ENCODE results near the gene FAM186B.
"Not testable (repeated sequence)": the region's sequence is repeated elsewhere in the genome, so short reads cannot be mapped to it uniquely, and the experiment has no call there.

The FAM186B gene, protein sequence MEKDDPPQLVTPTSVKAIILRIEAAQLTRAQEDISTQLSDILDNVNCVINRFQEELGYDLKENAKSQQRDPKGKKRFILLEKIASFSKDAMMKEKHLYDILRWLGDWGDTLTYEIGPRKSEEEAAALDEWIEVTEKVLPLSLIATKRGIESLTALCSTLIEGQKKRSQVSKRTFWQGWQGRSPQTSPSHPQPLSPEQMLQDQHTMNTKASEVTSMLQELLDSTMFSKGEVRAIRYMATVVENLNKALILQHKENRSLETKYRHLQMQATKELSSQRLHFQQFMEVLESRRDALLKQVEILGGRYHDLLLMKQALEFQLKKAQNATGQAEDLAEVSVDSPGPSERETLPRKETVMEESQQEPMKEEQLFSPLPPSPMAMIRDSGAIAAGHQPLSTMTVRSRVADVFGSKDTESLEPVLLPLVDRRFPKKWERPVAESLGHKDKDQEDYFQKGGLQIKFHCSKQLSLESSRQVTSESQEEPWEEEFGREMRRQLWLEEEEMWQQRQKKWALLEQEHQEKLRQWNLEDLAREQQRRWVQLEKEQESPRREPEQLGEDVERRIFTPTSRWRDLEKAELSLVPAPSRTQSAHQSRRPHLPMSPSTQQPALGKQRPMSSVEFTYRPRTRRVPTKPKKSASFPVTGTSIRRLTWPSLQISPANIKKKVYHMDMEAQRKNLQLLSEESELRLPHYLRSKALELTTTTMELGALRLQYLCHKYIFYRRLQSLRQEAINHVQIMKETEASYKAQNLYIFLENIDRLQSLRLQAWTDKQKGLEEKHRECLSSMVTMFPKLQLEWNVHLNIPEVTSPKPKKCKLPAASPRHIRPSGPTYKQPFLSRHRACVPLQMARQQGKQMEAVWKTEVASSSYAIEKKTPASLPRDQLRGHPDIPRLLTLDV

DNA sequence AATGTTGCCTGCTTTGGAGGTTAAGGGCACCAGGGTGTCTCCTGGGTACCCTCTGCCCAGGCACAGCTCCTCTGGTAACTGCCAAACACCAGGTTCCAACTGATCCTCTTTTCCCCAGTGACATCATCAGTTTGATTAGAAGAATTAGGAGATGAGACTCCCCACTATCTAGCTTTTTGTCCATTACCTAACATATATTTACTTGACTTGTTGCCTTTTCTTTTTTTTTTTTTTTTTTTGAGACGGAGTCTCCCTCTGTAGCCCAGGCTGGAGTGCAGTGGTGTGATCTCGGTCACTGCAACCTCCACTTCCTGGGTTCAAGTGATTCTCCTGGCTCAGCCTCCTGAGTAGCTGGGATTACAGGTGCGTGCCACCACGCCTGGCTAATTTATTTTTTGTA is at the start of gene FAM186B:
Gene FAM186B (minus strand): TSS at position 101 of the 400 bp plus-strand sequence. CDS start 162 bp downstream, outside the sequence.
- DNase-seq (ENCODE audit: low read depth, low spot score): not testable (repeated sequence)

DNA sequence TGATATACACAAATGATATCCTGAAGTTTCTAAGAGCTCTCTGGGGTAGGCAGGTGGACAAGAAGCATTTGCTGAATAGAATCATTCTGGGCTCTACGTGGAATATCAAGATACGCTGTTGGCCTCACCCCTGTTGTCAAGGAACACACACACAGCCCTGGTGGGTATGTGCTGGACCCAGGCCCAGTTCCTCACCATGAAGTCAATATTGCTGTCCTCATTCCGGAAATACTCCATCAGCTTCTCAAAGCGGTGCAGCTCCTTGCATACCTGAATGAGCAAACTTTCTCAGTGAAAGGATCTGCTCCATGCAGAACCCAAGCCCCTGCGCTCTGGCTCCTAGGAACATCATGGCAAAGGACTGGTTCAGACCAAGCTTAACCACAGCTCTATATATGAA is 49.3 kb upstream of the FAM186B start:
- DNase-seq (ENCODE audit: low read depth, low spot score): no peak

DNA sequence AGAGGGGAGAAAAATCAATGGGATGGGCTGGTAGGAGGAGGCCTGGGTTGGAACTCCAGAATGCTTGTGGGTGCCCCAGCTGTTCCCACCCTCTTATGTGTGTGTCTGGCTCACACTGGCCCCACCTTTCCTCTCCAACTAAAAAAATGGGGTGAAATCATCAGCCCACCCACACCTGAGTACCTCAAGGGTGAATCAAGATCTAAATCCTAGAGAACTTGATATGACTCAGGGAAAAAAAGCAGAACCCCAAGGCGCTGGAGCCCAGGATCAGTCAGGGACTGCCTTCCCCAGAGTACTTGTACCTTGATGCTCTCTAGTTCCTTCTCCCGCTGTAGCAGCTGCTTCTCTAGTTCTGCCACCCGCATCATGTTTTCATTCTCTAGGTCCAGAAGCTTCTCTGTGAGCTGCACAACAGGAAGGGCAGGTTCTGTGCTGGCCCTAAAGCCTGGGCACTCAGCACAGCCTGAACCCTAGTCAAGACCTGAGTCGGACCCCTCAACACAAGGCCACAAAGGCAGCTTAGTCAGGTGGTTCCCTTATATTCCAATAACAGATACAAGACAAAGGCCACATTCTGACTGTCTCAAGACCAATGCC is 47.6 kb upstream of the FAM186B start:
- DNase-seq (ENCODE audit: low read depth, low spot score): no peak

DNA sequence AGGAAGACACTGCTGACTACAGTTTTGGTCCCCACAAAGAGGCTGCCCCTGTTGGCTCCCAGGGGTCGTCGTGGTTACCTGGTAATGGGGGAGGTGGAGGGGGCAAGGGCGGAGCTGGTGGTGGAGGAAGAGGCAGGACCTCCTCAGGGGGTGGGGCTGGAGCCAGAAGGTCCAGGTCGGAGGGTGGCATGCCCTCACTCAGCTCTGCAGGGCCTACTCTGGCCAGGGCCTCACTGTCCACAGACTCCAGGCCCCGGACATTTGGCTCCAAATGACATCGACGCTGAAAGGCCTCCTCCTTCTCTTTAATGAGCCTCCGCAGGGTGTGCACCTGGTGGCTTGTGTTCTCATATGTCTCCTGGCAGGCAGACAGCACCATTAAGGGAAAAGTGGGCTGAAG is 46.4 kb upstream of the FAM186B start:
- no peak for DNase-seq (ENCODE audit: low read depth, low spot score)

DNA sequence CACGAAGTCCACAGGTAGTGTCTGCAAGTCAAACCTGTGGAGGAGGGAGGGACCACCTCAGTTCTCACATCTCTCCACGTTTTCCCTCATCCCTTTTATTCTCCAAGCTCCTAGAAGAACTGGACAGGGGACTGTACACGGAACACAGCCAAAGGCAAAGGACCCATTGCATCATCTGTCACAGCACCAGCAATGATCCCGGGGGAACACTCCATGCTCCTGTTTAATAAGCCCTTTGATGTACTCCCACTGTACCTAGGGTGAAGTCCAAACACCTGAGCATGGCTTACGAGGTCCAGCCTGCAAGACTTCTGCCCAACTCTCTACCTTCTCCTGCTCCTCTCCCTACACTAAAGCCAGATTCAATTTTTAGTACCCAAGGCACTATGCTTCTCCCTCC is 44.5 kb upstream of the FAM186B start:
- DNase-seq (ENCODE audit: low read depth, low spot score): no peak

DNA sequence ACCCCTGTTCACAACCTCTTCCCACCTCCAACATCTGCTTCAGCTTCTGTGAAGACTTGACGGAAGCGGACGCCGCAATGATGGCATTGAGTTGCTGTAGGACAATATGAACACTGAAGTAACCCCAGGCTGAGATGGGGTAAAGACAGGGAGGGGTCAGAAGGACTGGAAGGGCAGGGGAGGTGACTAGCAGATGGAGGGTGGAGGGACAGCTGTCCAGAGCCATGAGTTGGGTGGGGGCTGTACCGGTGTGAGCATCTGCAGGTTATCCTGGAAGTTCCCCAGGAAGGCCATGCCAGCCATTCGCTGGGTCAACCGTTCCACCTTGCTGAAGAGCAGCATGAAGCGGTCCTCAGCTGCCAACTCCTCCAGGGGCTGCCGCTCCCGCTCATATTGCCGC is 44.0 kb upstream of the FAM186B start:
- DNase-seq (ENCODE audit: low read depth, low spot score): no peak

DNA sequence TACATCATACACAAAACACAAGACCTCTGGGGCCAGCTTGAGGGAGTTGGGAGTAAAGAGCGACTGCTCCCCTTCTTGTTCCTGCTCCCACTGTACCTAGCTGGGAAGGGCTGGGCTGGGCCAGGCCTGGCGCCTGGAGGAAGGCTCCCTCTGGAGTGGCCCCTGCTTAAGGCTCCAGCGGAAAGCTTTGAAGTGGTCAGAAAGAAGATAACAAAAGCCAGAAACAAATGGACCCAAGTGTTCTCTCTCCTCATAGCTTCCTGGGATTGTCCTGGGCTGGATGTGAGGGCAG is 43.2 kb upstream of the FAM186B start:
- no peak for DNase-seq (ENCODE audit: low read depth, low spot score)

DNA sequence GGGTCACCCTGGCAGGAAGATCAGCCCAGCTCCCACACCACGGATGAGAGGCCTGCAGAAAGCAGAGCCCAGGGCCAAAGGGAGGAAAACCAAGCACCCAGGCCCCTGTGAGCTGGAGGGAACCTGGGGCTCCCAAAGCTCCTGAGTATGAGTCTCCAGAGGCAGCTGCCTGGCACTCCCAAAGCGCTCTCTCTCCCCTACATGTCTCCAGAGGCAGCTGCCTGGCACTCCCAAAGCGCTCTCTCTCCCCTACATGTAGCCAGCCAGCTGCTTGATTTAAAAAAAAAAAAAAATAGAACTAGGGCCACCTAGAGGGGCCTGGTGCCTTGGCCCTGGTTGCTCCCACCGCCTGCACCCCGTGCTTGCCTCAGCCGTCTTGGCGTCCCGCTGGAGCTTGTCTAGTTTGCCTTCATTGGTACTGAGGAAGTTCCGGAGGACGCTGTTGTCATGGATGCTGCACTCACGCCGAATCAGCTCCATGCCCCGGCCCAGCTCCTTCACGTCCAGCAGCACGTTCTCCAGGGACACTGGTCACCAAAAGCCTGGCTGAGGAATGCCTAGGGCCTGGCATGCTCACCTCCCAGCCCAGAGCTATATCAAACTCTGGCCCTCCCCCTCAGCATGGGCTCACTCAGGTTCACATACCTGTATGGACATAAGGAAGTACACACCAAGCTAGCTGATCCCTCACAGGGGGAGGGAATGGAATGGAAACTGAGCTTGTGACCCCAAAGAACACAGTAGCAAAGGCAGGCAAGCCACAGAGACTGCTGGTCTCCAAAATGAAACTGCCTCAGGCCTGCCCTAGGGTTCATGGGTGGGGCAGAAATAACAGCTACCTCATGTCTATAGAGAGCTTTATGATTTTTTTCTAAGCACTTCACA is 42.6 kb upstream of the FAM186B start:
- DNase-seq (ENCODE audit: low read depth, low spot score): no peak

DNA sequence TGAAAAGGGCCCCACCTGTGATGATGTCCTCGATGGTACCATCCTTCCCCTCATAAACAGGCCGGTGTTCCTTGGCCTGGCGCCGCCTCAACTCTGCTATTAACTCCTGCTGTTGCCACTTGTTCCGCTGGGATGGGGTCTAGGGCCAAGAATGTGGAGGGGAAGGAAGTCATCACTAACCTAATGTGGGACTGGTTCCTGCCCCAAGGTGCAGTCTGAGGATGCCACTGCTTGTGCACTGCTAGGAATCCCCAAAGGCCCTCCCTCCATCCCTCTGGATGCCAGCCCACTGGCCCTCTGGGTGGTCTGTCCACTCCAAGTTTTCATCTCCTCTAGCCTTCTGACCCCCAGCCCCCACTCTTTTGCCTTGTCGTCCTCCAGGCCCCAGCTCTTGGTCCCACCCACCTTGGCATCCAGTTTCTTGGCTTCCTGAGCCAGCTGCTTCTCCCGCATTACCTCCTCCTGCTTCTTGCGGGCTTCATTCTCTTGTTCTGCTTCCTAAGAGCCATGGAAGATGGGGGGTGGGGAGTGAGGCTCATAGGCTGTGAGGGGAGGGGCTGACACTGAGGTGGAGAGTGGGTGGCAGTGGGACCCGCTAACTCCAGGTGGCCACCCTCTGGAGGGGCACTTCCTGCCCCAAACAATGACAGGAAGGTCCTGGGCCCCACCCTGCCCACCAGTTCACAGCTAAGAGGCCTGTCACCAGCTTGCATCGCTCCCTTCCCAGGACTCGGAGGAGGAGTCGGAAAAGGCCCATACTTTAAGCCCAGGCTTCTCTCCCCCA is 41.6 kb upstream of the FAM186B start:
- DNase-seq (ENCODE audit: low read depth, low spot score): no peak

DNA sequence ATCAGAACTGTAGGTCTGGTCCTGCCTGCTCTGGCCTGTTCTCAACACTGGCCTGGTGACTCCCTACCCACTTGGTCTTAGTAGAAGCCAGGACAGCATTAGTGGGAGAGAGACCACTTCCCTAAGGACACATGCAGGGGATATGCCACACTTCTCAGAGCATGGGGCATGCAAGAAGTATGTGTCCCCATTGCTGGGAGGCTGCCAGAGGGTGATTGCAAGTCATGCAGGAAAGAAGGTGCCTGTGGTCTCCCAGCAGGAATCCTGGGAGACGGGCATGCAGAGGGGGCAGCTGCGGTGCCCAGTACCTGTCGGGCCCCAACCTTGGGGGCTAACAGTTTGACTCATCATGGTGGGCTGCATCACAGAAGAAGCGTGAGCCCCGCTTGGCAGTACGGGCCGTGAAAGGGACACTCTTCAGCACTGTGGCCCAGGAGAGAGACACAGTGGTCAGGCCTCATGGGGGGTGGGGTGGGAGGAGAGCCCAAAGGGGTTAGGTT is 40.9 kb upstream of the FAM186B start:
- no peak for DNase-seq (ENCODE audit: low read depth, low spot score)

DNA sequence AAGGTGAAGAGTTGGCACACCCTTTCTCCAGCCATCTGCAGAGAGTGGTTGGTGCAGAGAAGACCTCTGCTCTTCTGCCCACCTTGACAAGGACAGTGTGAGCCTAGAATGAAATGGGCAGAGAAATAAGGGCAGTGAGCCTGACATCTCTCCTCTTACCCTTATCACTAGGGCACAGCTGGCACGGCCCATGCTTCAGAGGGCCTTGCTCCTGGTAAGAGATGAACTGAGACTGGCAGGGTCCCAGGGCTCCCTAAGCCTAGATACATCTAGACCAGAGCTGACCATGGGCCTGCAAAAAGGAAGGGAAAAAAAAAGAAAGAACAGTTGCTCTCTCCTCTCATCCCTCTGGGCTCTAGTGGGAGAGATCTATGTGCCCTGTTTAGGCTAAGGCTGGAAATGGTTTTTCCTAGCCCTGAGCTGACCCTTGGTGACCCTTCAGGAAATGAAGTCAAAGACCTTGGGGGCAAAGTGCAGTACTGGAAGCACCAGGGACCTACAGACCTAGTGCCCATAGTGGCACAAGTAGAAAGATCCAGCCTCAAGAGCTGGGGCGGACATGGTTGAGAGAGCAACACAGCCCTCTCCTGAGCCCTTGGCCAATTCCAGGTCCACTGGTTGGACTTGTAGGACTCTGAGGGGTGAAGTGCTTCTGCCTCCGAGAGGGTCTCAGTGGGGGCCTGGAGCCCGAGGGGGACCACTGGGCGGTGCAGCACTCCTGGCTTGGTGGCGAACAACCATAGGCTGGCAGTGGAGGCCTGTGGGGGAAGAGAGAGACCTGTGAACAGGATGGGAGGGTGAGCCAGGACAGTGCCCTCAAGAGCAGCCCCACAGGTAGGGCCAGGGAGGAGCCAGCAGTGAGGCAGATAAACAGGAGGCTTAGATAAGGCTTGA is 40.0 kb upstream of the FAM186B start:
- DNase-seq (ENCODE audit: low read depth, low spot score): no peak

DNA sequence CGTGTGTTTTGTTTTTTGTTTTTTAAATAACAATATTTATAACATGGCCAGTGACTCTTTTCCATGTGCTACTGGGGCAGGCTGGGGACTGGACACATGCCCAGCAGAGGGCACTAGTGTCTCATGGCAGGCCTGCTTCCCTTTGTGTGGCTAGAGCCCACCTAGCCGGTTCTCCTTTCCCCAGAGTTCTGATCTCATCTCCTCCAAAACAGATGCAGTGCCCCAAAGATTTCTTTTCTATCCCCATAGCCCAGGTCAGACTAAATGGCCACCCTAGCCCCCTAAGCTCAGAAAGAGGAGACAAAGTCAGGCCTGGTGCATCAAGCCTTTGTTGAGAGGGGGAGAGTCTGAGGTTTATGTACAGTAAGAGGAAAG is 39.2 kb upstream of the FAM186B start:
- peak; percentile 89 for DNase-seq (ENCODE audit: low read depth, low spot score)

DNA sequence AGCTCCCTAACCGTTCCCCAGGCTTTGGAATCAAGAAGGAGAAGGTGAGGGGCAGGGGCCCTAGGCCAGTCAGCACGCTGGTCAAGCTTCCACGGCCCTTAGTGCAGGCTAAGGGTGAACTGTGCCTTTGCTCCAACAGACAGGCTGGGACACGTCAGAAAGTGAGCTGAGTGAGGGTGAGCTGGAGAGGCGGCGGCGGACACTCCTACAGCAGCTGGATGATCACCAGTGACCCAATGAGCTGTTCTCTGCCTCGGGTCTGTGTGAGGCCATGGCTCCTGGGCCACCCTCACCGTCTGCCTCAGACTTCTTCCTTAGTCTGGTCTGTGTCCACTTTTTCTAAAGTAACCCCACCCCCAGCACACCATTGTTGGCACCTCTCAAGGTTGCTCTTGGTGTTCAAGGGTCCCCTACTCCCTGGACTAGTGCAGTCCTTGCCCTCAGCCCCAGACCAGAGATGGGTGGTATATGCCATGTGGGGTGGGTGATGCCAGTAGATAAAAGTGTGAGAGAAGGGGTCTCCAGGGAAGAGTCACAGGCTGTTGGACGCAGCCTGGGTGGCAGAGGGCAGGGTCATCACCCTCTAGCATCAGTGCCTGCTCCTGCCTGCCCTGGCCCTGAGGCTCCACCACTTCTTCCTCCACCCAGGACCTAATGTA is 38.7 kb upstream of the FAM186B start:
- no peak for DNase-seq (ENCODE audit: low read depth, low spot score)

DNA sequence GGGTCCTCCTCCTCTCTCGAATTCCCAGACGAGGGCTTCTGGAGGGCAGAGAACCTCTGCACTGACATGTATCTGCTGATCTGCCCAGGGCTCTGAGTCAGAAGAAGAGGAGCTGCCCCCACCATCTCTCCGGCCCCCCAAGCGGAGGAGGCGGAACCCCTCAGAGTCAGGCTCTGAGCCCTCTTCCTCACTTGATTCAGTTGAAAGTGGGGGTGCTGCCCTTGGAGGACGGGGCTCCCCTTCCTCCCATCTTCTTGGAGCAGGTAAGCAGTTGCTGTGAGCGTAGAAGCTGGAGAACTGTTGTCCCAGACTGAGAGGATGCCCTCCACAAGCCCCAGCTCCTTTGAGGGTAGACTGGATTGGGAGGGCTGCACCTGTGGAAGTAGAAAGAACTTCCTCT is 37.7 kb upstream of the FAM186B start:
- DNase-seq (ENCODE audit: low read depth, low spot score): no peak

DNA sequence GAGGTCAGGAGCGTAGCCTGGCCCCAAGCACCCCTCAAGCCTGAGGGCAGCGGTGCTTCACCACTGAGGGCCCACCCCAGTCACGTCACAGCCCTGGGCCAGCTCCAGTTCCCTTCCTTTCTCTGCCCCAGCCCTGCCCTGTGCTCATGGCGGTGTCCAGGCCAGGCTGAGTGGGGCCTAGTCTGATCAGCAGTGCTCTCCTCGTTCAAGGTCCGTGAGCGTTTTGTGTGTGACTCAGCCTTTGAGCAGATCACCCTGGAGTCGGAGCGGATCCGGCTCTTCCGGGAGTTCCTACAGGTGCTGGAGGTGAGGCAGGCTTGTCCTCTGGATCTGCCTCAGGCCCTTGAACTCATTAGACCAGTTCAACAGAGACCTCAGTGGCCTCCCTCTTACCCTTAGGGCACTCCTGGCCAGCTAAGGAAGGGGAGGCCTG is 36.9 kb upstream of the FAM186B start:
- no peak for DNase-seq (ENCODE audit: low read depth, low spot score)

DNA sequence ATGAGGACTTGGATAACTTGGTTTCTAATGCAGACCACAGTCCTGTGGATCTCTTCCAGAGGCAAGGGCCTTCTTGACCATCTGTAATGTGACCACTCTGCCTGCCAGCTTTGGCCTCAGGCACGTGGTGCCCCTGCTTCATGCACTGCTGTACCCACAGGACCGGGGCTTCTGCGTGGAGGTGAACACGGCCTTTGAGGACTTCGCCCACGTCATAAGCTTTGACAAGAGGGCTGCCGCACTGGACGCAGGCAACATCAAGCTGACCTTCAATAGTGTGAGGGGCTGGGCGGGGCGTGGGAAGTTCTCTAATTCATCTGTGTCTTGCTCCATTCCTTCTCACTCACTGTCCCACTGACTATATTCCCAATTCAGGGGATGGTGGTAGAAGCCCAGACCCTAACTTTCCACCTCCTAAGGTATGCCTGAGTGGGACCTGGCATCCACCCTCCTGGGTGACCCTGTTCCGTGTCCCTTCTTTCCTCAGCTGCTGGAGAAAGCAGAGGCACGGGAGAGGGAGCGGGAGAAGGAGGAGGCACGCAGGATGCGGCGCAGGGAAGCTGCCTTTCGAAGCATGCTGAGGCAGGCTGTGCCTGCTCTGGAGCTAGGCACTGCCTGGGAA is 36.4 kb upstream of the FAM186B start:
- no peak for DNase-seq (ENCODE audit: low read depth, low spot score)

DNA sequence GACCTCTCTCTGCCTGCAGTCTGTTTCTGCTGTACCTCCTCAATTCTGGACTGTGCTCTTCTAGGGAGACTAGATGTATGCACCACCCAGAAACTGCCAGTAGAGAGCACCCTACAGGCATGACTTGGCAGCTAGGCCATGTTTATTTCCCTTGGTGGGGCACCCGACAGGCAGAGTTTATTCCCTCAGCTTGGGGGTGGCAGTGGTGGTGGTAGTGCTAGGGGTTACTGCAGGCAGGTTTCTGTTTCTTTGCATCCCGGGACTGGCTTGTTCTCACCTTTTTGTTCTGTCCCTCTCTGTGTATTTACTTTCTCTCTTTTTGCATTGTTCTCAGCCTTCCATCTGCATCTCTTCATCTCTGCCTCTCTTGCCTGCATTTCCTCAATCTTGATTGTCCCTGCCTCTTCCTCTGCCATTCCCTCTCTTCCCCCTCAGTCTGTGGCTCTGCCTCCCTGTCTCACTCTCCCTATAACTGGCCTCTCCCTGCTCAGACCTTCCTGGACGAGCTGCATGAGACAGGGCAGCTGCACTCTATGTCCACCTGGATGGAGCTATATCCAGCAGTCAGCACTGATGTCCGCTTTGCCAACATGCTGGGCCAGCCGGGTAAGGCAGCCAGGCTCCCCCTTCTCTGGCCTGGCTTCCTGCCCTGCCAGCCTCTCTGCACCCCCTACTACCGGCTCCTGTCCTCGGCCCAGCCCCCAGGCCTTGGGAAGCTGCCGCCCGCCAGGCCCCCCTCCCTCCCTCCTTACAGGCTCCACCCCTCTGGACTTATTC is 31.7 kb upstream of the FAM186B start:
- DNase-seq (ENCODE audit: low read depth, low spot score): peak; percentile 77

DNA sequence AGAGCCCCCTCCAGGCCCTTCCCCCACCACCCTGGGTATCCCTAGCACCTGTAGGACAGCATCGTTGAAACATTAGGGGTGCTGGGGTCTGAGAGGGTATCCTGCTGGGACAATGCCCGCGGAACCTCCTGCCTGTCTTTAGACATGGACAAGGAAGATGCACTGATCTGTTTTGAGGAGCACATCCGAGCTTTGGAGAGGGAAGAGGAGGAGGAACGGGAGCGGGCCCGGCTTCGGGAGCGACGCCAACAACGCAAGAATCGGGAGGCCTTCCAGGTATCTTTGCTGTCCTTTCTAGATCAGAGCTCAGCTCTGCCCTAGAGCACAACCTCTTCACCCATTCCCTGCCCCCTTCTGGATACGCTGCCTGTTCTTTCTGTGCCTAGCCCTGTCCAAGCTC is 31.1 kb upstream of the FAM186B start:
- no peak for DNase-seq (ENCODE audit: low read depth, low spot score)

All from astrocyte of the hippocampus (primary cell).